Stomach (tissue), 4 donors: Measurements from ENCODE around the gene KLHL28.

ENCODE experiments used
- CTCF ChIP-seq, 7 experiments: fragments of 450-650 bp in 4 of 7; fragments of 200-600 bp in 3 of 7; sonication (generic) in 3 of 7; IDR thresholded peaks; one replicate each; pipeline ENCODE4 v1.5.1; 2016 to 2019; ENCODE audit warnings: antibody characterized with exemption in 7 of 7, control low read depth in 2 of 7, mild to moderate bottlenecking in 1 of 7
- POLR2A ChIP-seq, 4 donors: fragments of 450-650 bp; IDR thresholded peaks; one replicate each; pipeline ENCODE4 v1.6.1; 2016; ENCODE audit warnings: antibody characterized with exemption in 4 of 4, control low read depth in 2 of 4, mild to moderate bottlenecking in 1 of 4, moderate library complexity in 1 of 4

GRCh38 chr14:44956866-44957265, 4.9 kb downstream of the KLHL28 start:
- TF ChIP-seq CTCF (IDR thresholded peaks at IDR 0.05), result no peak
- TF ChIP-seq POLR2A (IDR thresholded peaks at IDR 0.05), result no peak
